Lower leg skin (tissue), 4 donors: ENCODE data around the gene TDP2. TPM values are rescaled to one million over a fixed set of nuclear protein-coding genes. Genes with fewer than 3 reads are reported as not detected.
"Not testable (repeated sequence)": the region's sequence is repeated elsewhere in the genome, so short reads cannot be mapped to it uniquely, and the experiment has no call there.

Experiments used
- DNase-seq, 2 donors: peaks; one replicate each; pipeline ENCODE4 v3.0.0-alpha.2; 2019; ENCODE audit warnings: low spot score in 2 of 2
- H3K4me3 ChIP-seq: fragments of 200-600 bp; sonication (generic); 2 replicates; pipeline ENCODE4 v1.5.1; 2017; ENCODE audit warnings: mild to moderate bottlenecking, low read depth; ENCODE audit not compliant: poor library complexity, severe bottlenecking
- CTCF ChIP-seq, 3 donors: fragments of 450-650 bp; IDR thresholded peaks; one replicate each; pipeline ENCODE4 v1.5.1; 2016; ENCODE audit warnings: antibody characterized with exemption in 3 of 3, mild to moderate bottlenecking in 3 of 3, moderate library complexity in 2 of 3
- POLR2A ChIP-seq, 2 donors: fragments of 450-650 bp; IDR thresholded peaks; one replicate each; pipeline ENCODE4 v1.6.1; 2016 to 2017; ENCODE audit warnings: antibody characterized with exemption in 2 of 2, mild to moderate bottlenecking in 1 of 2, moderate library complexity in 1 of 2
- WGBS, 2 donors: methylation state at CpG; one replicate each; pipeline ENCODE4 v1.1.5; 2018; 5-methylcytosine and 5-hydroxymethylcytosine counted together
- intact Hi-C: fragments of 100-400 bp; cut with DNase I; formaldehyde crosslinking; loops from one replicate; pipeline ENCODE4 v1.15.0; 2023; ENCODE audit warnings: low total_unique reads
- total RNA-seq, 4 donors: library from RNA; depleted of rRNA; stranded (reverse); fragments of >200 nt; gene quantifications; one replicate each; pipeline ENCODE4 v1.1.0, GENCODE V29; 2016

TDP2 gene
- total RNA-seq, 4 donors from 2014 or later: 25.3 to 36.6 (median 26.6) TPM

GRCh38 chr6:24686408-24686807 lies 19.7 kb upstream of the TDP2 start:
- intact Hi-C loops: no loop called here
- no peak for TF ChIP-seq CTCF (IDR thresholded peaks at IDR 0.05)
- TF ChIP-seq POLR2A (IDR thresholded peaks at IDR 0.05): no peak
- no peak overlapping the region for H3K4me3 ChIP-seq
- 97 to 100% methylated on average over 1 of the region's 1 CpG for WGBS, 2 donors
- no peak for DNase-seq

- intact Hi-C loops: no loop called here
- no peak overlapping the region for H3K4me3 ChIP-seq
- WGBS, 2 donors: 73 to 78% methylated on average over 10 to 12 of the region's 12 CpGs
- DNase-seq: no peak
- no peak for TF ChIP-seq POLR2A (IDR thresholded peaks at IDR 0.05)
- no peak for TF ChIP-seq CTCF (IDR thresholded peaks at IDR 0.05)
Measured at GRCh38 chr6:24683297-24684296, 16.9 kb upstream of the TDP2 start.

DNA sequence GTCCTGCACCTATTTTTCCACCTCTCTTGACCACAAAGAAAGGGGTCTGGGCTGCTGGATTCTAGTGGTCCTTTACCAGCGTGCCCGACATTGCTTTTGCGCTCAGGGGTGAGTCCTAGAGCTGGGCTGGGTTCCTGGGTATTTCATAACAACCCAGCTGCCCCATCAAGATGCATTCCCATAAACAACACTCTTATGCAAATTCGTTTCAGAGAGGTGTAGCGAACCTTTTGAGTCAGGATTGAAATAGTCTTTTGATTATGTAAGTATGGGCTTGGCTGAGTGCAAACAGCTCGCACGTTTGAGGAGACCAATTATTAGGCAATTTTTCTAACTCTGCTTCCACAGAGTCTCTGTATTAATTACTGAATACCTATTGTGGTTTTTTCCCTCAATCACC lies 13.9 kb upstream of the TDP2 start:
- DNase-seq: no peak
- intact Hi-C loops: no loop called here
- no peak for TF ChIP-seq CTCF (IDR thresholded peaks at IDR 0.05)
- TF ChIP-seq POLR2A (IDR thresholded peaks at IDR 0.05): no peak
- WGBS, 2 donors: 71 to 83% methylated on average over 7 of the region's 7 CpGs
- no peak overlapping the region for H3K4me3 ChIP-seq

DNA sequence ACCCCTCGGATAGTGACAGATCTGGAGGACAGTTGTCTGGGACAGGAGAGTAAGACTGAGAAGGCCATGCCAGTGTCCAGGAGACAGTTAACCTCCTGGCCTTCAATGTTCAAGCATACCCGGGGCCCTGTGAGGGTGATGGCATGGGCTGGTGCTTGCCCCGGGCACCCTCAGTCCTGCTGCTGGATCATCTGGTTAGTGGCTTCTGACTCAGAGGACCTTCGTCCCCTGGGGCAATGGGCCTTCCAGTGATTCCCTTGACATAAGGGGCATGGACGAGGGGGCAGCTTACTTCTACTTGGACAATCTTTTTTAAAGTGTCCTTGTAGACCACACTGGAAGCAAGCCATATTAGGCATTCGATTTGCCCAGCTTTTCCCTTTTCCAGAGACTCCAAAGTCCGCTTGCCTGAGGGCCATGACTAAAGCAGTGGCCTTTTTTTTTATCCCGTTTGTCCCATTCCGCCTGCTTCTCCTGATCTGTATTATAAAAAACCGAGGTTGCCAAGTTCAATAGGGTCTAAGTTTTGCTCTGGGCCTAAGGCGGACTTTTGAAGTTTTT lies 12.2 kb upstream of the TDP2 start:
- 88 to 89% methylated on average over 11 of the region's 11 CpGs for WGBS, 2 donors
- H3K4me3 ChIP-seq, DNase-seq, intact Hi-C loops: not testable (repeated sequence)

GRCh38 chr6:24673625-24674024 lies 6.9 kb upstream of the TDP2 start:
- H3K4me3 ChIP-seq: no peak overlapping the region
- WGBS, 2 donors: 79 to 88% methylated on average over 2 of the region's 2 CpGs
- intact Hi-C loops: no loop called here
- TF ChIP-seq CTCF (IDR thresholded peaks at IDR 0.05) (no peak), POLR2A (IDR thresholded peaks at IDR 0.05) (no peak)
- DNase-seq: no peak

DNA sequence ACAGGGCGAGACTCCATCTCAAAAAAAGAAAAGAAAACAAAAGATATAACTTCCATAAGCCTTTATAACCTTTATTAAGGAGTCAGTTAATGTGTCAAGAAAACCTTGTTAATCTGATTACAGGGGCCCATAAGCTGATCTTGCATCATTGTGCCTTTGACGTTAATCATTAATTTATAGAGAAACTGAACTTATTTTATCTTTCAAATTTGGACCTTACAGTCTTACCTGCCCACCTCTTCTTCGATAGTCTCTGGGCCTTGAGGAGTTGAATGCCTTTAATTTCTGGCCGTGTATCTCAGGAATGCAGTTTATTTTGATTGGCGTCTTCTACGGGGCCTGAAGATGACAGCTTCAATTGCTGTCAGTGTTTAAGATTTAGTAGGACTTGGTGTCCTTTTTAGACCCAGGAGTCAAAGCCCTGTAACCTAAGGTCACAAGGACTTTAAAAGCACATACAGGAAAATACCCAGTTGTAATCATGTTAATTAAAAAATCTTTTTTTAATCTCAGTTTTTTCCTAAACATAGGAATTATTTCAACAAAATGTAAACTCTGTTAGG lies 6.0 kb upstream of the TDP2 start:
- no peak for TF ChIP-seq POLR2A (IDR thresholded peaks at IDR 0.05)
- no peak for TF ChIP-seq CTCF (IDR thresholded peaks at IDR 0.05)
- intact Hi-C loops: no loop called here
- 85 to 92% methylated on average over 6 of the region's 6 CpGs for WGBS, 2 donors
- DNase-seq: no peak
- no peak overlapping the region for H3K4me3 ChIP-seq

- 94 to 98% methylated on average over 4 of the region's 4 CpGs for WGBS, 2 donors
- intact Hi-C loops: not testable (repeated sequence)
Measured at GRCh38 chr6:24671077-24671476, 4.4 kb upstream of the TDP2 start.

GRCh38 chr6:24670492-24670891 lies 3.8 kb upstream of the TDP2 start:
- intact Hi-C loops, DNase-seq, H3K4me3 ChIP-seq: not testable (repeated sequence)

More at GRCh38 chr6:24671077-24671476, 4.4 kb upstream of the TDP2 start:
- H3K4me3 ChIP-seq, DNase-seq: not testable (repeated sequence)
